Liver (tissue), 3 donors: Measurements from ENCODE around the gene ZNF429.

Source experiments
- FOXA2 ChIP-seq: IDR thresholded peaks from 2 replicates; pipeline ENCODE4 v1.6.1; 2016; ENCODE audit warnings: antibody characterized with exemption
- GABPA ChIP-seq, 2 donors: IDR thresholded peaks in 1 of 2; conservative IDR thresholded peaks in 1 of 2; 2 replicates each; pipeline ENCODE4 v1.6.1; 2016; ENCODE audit warnings: antibody characterized with exemption in 2 of 2, mild to moderate bottlenecking in 1 of 2, moderate library complexity in 1 of 2
- RXRA ChIP-seq, 2 donors: IDR thresholded peaks; 2 replicates each; pipeline ENCODE4 v1.6.1; 2017 to 2018; ENCODE audit warnings: antibody characterized with exemption in 2 of 2, mild to moderate bottlenecking in 1 of 2
- TAF1 ChIP-seq: conservative IDR thresholded peaks from 2 replicates; pipeline ENCODE4 v1.6.1; 2016; ENCODE audit warnings: antibody characterized with exemption, mild to moderate bottlenecking
- TF ChIP-seq, protein P1 (sequence below): fragments of 150-350 bp; IDR thresholded peaks from 2 replicates; pipeline ENCODE4 v1.5.1; 2017; ENCODE audit warnings: improper control_type of control experiment, low read depth, low read length; ENCODE audit not compliant: missing input control
- TF ChIP-seq, protein P2 (sequence below): IDR thresholded peaks from 2 replicates; pipeline ENCODE4 v1.6.1; 2016; ENCODE audit warnings: antibody characterized with exemption, mild to moderate bottlenecking
- TF ChIP-seq, protein P3 (sequence below): IDR thresholded peaks from 2 replicates; pipeline ENCODE4 v1.6.1; 2016; ENCODE audit warnings: antibody characterized with exemption
- donor health status: healthy.
- donor health status: healthy.

GRCh38 chr19:21492947-21493906 lies 12.2 kb upstream of the ZNF429 start:
- TF ChIP-seq, protein P1, sequence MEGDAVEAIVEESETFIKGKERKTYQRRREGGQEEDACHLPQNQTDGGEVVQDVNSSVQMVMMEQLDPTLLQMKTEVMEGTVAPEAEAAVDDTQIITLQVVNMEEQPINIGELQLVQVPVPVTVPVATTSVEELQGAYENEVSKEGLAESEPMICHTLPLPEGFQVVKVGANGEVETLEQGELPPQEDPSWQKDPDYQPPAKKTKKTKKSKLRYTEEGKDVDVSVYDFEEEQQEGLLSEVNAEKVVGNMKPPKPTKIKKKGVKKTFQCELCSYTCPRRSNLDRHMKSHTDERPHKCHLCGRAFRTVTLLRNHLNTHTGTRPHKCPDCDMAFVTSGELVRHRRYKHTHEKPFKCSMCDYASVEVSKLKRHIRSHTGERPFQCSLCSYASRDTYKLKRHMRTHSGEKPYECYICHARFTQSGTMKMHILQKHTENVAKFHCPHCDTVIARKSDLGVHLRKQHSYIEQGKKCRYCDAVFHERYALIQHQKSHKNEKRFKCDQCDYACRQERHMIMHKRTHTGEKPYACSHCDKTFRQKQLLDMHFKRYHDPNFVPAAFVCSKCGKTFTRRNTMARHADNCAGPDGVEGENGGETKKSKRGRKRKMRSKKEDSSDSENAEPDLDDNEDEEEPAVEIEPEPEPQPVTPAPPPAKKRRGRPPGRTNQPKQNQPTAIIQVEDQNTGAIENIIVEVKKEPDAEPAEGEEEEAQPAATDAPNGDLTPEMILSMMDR: no peak
- TF ChIP-seq TAF1 (no peak), RXRA (IDR thresholded peaks at IDR 0.05) (peak in 1 of 2 donors; percentile 34), GABPA (IDR thresholded peaks at IDR 0.05 in 1 of 2, conservative IDR thresholded peaks at IDR 0.05 in 1 of 2) (no peak), FOXA2 (no peak)
- TF ChIP-seq, protein P2, sequence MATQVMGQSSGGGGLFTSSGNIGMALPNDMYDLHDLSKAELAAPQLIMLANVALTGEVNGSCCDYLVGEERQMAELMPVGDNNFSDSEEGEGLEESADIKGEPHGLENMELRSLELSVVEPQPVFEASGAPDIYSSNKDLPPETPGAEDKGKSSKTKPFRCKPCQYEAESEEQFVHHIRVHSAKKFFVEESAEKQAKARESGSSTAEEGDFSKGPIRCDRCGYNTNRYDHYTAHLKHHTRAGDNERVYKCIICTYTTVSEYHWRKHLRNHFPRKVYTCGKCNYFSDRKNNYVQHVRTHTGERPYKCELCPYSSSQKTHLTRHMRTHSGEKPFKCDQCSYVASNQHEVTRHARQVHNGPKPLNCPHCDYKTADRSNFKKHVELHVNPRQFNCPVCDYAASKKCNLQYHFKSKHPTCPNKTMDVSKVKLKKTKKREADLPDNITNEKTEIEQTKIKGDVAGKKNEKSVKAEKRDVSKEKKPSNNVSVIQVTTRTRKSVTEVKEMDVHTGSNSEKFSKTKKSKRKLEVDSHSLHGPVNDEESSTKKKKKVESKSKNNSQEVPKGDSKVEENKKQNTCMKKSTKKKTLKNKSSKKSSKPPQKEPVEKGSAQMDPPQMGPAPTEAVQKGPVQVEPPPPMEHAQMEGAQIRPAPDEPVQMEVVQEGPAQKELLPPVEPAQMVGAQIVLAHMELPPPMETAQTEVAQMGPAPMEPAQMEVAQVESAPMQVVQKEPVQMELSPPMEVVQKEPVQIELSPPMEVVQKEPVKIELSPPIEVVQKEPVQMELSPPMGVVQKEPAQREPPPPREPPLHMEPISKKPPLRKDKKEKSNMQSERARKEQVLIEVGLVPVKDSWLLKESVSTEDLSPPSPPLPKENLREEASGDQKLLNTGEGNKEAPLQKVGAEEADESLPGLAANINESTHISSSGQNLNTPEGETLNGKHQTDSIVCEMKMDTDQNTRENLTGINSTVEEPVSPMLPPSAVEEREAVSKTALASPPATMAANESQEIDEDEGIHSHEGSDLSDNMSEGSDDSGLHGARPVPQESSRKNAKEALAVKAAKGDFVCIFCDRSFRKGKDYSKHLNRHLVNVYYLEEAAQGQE: no peak
- TF ChIP-seq, protein P3, sequence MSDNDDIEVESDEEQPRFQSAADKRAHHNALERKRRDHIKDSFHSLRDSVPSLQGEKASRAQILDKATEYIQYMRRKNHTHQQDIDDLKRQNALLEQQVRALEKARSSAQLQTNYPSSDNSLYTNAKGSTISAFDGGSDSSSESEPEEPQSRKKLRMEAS: no peak
